ENCODE measurements around the gene ADAM33. TPM values are rescaled to one million over a fixed set of nuclear protein-coding genes. Genes with fewer than 3 reads are reported as not detected.

The ADAM33 gene
- total and polyA plus RNA-seq, 2 experiments from 2014 or later: 2.8 to 6.0 TPM

GRCh38 chr20:3693376-3693775 lies 11.6 kb upstream of the ADAM33 start:
- no peaks in the 10 kb centered on the region; the same call in 2 of the 3 replicates for H3K36me3 Mint-ChIP-seq (ENCODE audit: low read depth)
- H4K20me1 ChIP-seq (replicated peaks; ENCODE audit: insufficient read depth): no peaks in the 10 kb centered on the region
- H3K4me1 ChIP-seq (ENCODE audit: insufficient read depth): no peaks in the 10 kb centered on the region
- peaks cover 3% of the 10 kb centered on the region; the same call in 1 of the 3 replicates for H3K9me3 Mint-ChIP-seq
- no peaks in the 10 kb centered on the region for H3K27me3 ChIP-seq (ENCODE audit: insufficient read depth)
- H3K79me2 ChIP-seq (replicated peaks; ENCODE audit: insufficient read depth): no peaks in the 10 kb centered on the region
- H3K27ac Mint-ChIP-seq: no peak overlapping the region
- no peak overlapping the region for H3K27ac ChIP-seq (ENCODE audit: low read depth)
- DNase-seq (ENCODE audit: low spot score) (no peak), ATAC-seq (no peak)
- no peaks in the 10 kb centered on the region for H3K36me3 ChIP-seq (ENCODE audit: insufficient read depth)
- no peak overlapping the region for H3K4me2 ChIP-seq
- no peaks in the 10 kb centered on the region for H3K4me1 Mint-ChIP-seq
- H2AFZ ChIP-seq: no peak overlapping the region
- no peak overlapping the region for H3K4me3 ChIP-seq
- no peak for TF ChIP-seq ZNF114 (CRISPR knock-in tag; IDR thresholded peaks at IDR 0.05)
- no peak for TF ChIP-seq ZNF462 (CRISPR knock-in tag; IDR thresholded peaks at IDR 0.05)
- TF ChIP-seq ZNF331 (CRISPR knock-in tag; IDR thresholded peaks at IDR 0.05; ENCODE audit: low read depth): no peak
- TF ChIP-seq CREB1 (CRISPR knock-in tag; IDR thresholded peaks at IDR 0.05; ENCODE audit: low read depth): no peak
- H3K4me3 Mint-ChIP-seq: no peak overlapping the region
- no peaks in the 10 kb centered on the region for H3K9me2 ChIP-seq (ENCODE audit: insufficient read depth)
- H3F3A ChIP-seq (replicated peaks; ENCODE audit: low read depth): no peaks in the 10 kb centered on the region
- peaks cover 13% of the 10 kb centered on the region for H3K27me3 Mint-ChIP-seq (ENCODE audit: insufficient read depth, low read depth, poor library complexity)

- Histone ChIP-seq H3K4me2 (no peak overlapping the region), H3K36me3 (ENCODE audit: insufficient read depth) (no peaks in the 10 kb centered on the region), H3K27ac (ENCODE audit: low read depth) (no peak overlapping the region), H3F3A (replicated peaks; ENCODE audit: low read depth) (no peaks in the 10 kb centered on the region), H3K27me3 (ENCODE audit: insufficient read depth) (no peaks in the 10 kb centered on the region), H3K79me2 (replicated peaks; ENCODE audit: insufficient read depth) (no peaks in the 10 kb centered on the region), H3K4me1 (ENCODE audit: insufficient read depth) (no peaks in the 10 kb centered on the region), H4K20me1 (replicated peaks; ENCODE audit: insufficient read depth) (no peaks in the 10 kb centered on the region), H3K4me3 (no peak overlapping the region), H2AFZ (no peak overlapping the region), H3K9me2 (ENCODE audit: insufficient read depth) (0 out of 2 replicates have a peak, but pooled peaks cover 2% of the 10 kb centered on the region)
- H3K36me3 Mint-ChIP-seq (ENCODE audit: low read depth): no peaks in the 10 kb centered on the region; the same call in 2 of the 3 replicates
- ATAC-seq (no peak), DNase-seq (ENCODE audit: low spot score) (no peak)
- no peak overlapping the region for H3K27ac Mint-ChIP-seq
- peaks cover under 1% of the 10 kb centered on the region for H3K4me1 Mint-ChIP-seq
- peaks cover 3% of the 10 kb centered on the region; the same call in 1 of the 3 replicates for H3K9me3 Mint-ChIP-seq
- H3K27me3 Mint-ChIP-seq (ENCODE audit: insufficient read depth, low read depth, poor library complexity): peaks cover 15% of the 10 kb centered on the region
- H3K4me3 Mint-ChIP-seq: no peak overlapping the region
- TF ChIP-seq REST (IDR thresholded peaks at IDR 0.05; ENCODE audit: unreplicated experiment): no peak
- no peak for TF ChIP-seq POLR2AphosphoS5 (IDR thresholded peaks at IDR 0.05; ENCODE audit: low read depth)
- no peak for TF ChIP-seq NANOG (IDR thresholded peaks at IDR 0.05; ENCODE audit: borderline replicate concordance)
- no peak for TF ChIP-seq EZH2phosphoT487 (IDR thresholded peaks at IDR 0.05; ENCODE audit: unreplicated experiment)
- no peak for TF ChIP-seq CTCF (conservative IDR thresholded peaks at IDR 0.05; ENCODE audit: low read depth in 2 of 2)
These were observed 11.0 kb upstream of the ADAM33 start for GRCh38 chr20:3692706-3693294.
